ENCODE results near the gene CCDC117.
"Not testable (repeated sequence)": the region's sequence is repeated elsewhere in the genome, so short reads cannot be mapped to it uniquely, and the experiment has no call there.

DNA sequence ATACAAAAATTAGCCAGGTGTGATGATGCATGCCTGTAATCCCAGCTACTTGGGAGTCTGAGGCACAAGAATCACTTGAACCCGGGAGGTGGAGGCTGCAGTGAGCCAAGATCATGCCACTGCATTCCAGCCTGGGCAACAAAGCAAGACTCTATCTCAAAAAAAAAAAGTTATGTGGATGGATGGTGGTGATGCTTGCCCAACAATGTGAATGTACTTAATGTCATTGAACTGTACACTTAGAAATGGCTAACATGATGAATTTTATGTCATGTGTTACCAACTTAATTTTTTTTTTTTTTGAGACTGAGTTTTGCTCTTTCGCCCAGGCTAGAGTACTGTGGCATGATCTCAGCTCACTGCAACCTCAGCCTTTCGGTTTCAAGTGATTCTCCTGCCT lies 18.0 kb upstream of the CCDC117 start:
- TF ChIP-seq, protein P1, sequence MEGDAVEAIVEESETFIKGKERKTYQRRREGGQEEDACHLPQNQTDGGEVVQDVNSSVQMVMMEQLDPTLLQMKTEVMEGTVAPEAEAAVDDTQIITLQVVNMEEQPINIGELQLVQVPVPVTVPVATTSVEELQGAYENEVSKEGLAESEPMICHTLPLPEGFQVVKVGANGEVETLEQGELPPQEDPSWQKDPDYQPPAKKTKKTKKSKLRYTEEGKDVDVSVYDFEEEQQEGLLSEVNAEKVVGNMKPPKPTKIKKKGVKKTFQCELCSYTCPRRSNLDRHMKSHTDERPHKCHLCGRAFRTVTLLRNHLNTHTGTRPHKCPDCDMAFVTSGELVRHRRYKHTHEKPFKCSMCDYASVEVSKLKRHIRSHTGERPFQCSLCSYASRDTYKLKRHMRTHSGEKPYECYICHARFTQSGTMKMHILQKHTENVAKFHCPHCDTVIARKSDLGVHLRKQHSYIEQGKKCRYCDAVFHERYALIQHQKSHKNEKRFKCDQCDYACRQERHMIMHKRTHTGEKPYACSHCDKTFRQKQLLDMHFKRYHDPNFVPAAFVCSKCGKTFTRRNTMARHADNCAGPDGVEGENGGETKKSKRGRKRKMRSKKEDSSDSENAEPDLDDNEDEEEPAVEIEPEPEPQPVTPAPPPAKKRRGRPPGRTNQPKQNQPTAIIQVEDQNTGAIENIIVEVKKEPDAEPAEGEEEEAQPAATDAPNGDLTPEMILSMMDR (conservative IDR thresholded peaks at IDR 0.05; ENCODE audit: low read depth, low read length): not testable (repeated sequence)
- TF ChIP-seq EZH2phosphoT487 (IDR thresholded peaks at IDR 0.05; ENCODE audit: borderline replicate concordance, low read length); EZH2 (IDR thresholded peaks at IDR 0.05; ENCODE audit: low read length, unreplicated experiment): not testable (repeated sequence)

Data from PC-3 (cell line).